Spleen (tissue), 7 donors: ENCODE measurements around the gene EFHD2.

Experiments used
- POLR2AphosphoS5 ChIP-seq, 3 donors: sonication (generic); formaldehyde crosslinking; IDR thresholded peaks; one replicate each; pipeline ENCODE4 v1.5.1; 2017; ENCODE audit warnings: antibody characterized with exemption in 3 of 3
- TF ChIP-seq, protein P1 (sequence below), 11 experiments: fragments of 200-600 bp in 7 of 11; fragments of 450-650 bp in 4 of 11; sonication (generic) in 4 of 11; IDR thresholded peaks in 8 of 11; conservative IDR thresholded peaks in 3 of 11; 1 replicate in 7 of 11; 2 replicates in 4 of 11; pipeline versions ENCODE4 v1.4.0 to v1.8.0; 2016 to 2021; ENCODE audit warnings: antibody characterized with exemption in 11 of 11, inconsistent platforms in 4 of 11, mild to moderate bottlenecking in 1 of 11
- donor health status: DM: no; HTN: no; CAD: no; lungs with moderate emphysema.
- donor health status: DM: no; HTN: no; CAD: no.
- donor health status: DM: no; HTN: no; CAD: no.

- TF ChIP-seq, protein P1, sequence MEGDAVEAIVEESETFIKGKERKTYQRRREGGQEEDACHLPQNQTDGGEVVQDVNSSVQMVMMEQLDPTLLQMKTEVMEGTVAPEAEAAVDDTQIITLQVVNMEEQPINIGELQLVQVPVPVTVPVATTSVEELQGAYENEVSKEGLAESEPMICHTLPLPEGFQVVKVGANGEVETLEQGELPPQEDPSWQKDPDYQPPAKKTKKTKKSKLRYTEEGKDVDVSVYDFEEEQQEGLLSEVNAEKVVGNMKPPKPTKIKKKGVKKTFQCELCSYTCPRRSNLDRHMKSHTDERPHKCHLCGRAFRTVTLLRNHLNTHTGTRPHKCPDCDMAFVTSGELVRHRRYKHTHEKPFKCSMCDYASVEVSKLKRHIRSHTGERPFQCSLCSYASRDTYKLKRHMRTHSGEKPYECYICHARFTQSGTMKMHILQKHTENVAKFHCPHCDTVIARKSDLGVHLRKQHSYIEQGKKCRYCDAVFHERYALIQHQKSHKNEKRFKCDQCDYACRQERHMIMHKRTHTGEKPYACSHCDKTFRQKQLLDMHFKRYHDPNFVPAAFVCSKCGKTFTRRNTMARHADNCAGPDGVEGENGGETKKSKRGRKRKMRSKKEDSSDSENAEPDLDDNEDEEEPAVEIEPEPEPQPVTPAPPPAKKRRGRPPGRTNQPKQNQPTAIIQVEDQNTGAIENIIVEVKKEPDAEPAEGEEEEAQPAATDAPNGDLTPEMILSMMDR (IDR thresholded peaks at IDR 0.05 in 8 of 11, conservative IDR thresholded peaks at IDR 0.05 in 3 of 11): no peak
- TF ChIP-seq POLR2AphosphoS5 (IDR thresholded peaks at IDR 0.05): peak in 1 of 3 donors; percentile 63
Measured at GRCh38 chr1:15424146-15424667, 14.5 kb downstream of the EFHD2 start.
